Epithelial cell of esophagus (primary cell): ENCODE measurements around the gene SECTM1.

ENCODE experiments used
- DNase-seq: peaks from one replicate; pipeline ENCODE4 v3.0.0; 2010; ENCODE audit warnings: low read depth
- H3K4me3 ChIP-seq: 2 replicates; pipeline ENCODE4 v1.5.1; 2011; ENCODE audit warnings: mild to moderate bottlenecking, low read length, control low read depth
- TF ChIP-seq, protein P1 (sequence below): IDR thresholded peaks from 2 replicates; pipeline ENCODE4 v1.5.1; 2011; ENCODE audit warnings: low read depth, mild to moderate bottlenecking, low read length, control low read depth, inconsistent platforms; ENCODE audit not compliant: insufficient read depth; ENCODE audit errors: missing control alignments

SECTM1 gene

DNA sequence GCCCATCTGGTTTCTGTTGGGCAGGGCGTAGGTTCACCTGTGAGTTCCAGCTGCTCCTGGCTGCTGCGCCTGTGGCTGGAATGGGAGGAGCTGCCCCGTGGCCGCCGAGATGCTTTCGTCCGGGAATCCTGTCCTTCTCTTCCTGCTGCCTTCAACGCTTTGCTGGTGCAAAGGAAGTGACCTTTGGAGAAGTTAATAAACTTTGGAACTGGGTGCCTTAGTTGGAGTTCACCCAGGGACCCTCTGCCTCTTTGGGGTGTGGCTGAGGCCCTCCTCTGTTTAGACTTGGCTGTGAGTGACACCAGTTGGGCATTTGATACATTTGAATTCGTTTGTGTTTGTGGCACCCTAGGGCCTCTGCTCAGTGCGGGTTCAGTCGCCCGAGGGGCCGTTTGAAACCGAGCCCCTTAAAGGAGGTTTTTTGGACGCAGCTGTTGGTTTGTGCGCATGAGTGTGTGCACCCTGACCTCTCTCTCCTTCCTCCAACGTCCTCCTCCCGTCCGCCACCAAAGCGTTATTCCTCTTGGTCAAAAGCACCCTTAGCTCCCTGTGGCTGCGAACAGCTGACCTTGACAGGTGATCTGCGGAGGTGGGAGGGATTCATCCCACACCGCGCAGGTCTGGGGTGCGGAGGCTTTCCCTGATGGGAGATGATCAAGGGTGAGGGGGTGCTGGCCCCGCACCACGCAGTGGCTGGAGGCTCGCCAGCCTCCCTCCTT lies 9.0 kb upstream of the SECTM1 start:
- no peak overlapping the region for H3K4me3 ChIP-seq
- no peak for DNase-seq
- TF ChIP-seq, protein P1, sequence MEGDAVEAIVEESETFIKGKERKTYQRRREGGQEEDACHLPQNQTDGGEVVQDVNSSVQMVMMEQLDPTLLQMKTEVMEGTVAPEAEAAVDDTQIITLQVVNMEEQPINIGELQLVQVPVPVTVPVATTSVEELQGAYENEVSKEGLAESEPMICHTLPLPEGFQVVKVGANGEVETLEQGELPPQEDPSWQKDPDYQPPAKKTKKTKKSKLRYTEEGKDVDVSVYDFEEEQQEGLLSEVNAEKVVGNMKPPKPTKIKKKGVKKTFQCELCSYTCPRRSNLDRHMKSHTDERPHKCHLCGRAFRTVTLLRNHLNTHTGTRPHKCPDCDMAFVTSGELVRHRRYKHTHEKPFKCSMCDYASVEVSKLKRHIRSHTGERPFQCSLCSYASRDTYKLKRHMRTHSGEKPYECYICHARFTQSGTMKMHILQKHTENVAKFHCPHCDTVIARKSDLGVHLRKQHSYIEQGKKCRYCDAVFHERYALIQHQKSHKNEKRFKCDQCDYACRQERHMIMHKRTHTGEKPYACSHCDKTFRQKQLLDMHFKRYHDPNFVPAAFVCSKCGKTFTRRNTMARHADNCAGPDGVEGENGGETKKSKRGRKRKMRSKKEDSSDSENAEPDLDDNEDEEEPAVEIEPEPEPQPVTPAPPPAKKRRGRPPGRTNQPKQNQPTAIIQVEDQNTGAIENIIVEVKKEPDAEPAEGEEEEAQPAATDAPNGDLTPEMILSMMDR, result no peak

DNA sequence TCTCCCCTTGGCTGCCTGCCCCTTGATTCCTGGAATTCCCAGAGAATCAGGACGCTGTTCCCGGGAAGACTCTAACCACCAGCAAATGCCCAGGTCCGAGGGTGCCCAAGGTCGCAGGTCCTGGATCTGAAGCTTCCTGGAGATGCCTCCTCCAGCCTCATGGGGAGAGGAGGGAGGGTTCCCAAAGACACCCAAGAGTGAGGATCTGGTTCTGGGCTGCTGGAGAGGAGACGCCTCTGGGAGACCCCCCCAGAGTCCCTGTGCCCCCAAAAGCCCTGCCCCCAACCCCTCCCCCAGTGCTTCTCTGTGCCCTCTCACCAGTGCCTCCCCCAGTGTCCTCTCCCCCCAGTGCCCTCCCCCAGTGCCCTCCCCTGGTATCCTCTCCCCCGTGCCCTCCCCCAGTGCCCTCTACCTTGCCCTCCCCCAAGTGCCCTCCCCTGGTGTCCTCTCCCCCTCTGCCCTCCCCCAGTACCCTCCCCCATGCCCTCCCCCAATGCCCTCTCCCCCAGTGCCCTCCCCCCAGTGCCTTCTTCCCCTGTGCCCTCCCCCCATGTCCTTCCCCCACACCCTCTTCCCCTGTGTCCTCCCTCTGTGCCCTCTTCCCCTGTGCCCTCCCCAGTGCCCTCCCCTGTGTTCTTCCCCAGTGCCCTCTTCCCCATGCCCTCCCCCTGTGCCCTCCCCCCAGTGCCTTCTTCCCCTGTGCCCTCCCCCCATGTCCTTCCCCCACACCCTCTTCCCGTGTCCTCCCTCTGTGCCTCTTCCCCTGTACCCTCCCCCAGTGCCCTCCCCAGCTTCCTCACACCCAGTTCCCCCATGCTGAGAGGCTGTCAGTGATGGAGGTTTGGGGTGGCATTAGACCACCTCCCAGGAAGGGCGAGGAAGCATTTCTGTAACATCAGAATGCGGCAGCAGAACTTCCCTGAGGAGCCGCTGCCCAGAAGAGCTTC lies 6.3 kb upstream of the SECTM1 start:
- H3K4me3 ChIP-seq, result peak overlapping the region; percentile 34
- TF ChIP-seq, protein P1, result no peak
- DNase-seq, result no peak

DNA sequence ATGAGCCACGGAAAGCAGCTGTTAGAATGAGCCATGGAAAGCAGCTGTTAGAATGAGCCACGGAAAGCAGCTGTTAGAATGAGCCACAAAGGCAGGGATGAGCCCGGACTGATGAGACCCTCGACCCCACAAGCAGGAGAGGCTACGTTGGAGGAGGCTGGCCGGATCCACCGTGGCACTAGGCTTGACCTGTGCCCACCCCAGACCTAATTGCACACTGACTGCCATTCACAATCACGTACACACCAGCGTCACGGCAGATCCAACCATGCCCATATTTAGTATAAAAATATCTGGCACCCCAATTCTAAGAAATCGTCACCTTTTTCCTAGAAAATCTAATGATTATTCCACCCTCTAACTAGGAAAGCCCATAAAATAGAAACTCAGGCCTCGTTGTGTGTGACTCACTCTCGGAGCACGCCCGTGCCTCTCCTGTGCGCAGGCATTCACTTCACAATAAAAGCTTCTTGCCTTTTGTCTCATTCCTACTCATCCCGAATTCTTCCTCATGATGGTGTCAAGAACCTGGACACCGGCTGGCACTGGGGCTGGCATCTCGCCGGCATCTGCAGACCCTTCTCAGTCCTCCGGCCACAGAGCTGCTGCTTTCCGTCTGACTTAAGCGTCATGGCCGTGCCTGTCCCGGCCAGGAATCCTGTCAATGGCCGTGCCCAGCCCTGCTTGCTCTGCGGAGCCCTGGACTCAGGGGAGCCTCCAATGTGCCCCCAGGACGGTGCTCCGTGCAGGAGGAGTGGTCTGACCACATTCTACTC lies 5.5 kb upstream of the SECTM1 start:
- peak; percentile 88 for DNase-seq
- TF ChIP-seq, protein P1, result no peak
- peak overlapping the region; percentile 34 for H3K4me3 ChIP-seq

DNA sequence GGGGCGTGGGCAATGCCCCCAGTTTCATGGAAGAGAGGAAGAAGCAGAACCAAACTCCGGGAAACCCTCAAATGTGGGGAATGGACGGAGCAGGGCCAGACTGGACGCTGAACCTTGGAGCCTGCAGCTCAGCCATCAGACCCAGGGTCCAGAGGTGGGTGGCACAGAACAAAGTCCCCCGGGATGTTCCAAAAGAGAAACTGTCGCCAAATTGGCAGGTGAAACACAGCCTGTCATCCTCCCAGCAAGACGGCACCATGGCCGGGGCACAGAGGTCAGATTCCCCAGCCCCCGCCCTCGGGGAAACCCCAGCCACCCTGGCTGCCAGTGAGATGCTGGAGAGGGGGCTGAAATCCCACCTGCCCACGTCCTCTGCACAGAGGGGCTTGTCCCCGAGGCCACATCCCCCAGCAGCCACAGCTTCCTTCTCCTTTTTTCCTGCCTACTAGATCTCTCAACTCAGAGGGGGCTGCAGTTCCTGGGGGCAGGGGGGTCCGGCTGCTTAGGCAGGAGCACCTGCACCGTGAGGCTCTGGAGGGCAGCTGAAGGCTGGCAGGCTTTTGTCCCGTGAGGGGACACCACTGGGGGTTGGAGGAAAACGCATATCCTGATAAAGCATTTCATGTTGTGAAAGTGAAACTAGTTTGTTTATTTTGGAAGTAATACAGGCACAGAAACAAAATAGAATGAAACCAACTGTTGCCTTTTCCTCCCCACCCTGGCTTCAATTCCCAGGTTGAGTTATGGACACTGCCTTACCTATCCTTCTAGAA lies 1.2 kb upstream of the SECTM1 start:
- peak; percentile 19 for DNase-seq
- TF ChIP-seq, protein P1, result no peak
- peak overlapping the region; percentile 20 for H3K4me3 ChIP-seq

DNA sequence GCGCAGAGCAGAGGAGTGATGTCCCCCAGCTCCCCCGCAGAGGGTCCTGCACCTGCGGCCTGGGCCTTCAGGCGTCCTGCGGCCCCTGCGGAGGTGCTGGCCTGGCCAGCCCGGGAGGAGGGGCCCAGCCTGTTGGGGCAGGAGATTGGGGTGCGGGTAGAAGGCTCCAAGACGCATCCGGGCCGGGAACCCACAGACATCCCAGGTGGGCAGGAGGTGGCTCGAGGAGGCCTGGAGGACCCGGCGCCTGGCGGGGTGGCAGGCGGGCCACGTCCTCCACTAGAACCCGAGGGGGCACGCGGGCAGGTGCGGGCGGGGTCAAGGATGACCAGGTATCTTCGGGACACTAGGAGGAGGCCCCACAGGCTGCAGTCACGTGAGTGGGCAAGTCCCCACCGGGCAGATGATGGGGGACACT lies 647 bp upstream of the SECTM1 start:
- TF ChIP-seq, protein P1, result no peak
- DNase-seq, result no peak
- no peak overlapping the region for H3K4me3 ChIP-seq

DNA sequence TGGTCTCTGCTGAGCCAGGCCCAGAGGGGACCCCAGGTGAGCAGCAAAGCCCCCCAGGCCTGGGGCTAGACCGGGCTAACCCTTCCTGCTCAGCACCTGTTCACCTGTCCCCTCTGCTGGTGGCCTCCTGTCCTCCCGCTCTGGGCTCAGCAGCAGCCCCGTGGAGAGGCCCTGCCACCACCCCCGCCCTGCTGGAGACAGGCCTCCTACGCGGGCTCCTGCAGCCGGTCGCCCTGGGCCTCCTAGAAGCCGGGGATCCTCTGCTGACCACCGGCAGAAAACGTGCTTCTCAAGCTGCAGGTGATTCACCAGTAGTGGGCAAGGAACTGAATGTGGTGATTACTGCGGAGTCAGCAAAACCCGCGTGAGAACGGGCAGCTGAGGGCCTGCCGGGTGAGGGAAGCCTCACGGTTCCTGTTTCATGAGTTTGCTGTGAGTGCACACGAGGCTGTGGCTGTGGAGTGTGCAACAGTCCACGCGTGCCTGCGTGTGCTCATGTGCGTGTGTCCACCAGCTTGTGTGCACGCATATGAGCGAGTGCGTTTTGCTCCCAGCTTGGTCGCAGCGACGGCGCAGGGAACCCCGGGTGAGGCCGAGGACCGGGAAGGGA lies 792 bp downstream of the SECTM1 start:
- H3K4me3 ChIP-seq, result peak overlapping the region; percentile 60
- peak; percentile 71 for DNase-seq
- TF ChIP-seq, protein P1, result no peak
